Suprapubic skin (tissue), 4 donors: ENCODE measurements around the gene POLE3.

ENCODE experiments used
- CTCF ChIP-seq, 2 donors: fragments of 200-600 bp in 1 of 2; fragments of 450-650 bp in 1 of 2; sonication (generic) in 1 of 2; IDR thresholded peaks; one replicate each; pipeline ENCODE4 v1.5.1; 2016 to 2019; ENCODE audit warnings: antibody characterized with exemption in 2 of 2, mild to moderate bottlenecking in 1 of 2, moderate library complexity in 1 of 2
- EP300 ChIP-seq: sonication (generic); formaldehyde crosslinking; IDR thresholded peaks from one replicate; pipeline ENCODE4 v1.6.1; 2017; ENCODE audit warnings: antibody characterized with exemption
- POLR2A ChIP-seq, 2 donors: fragments of 450-650 bp; IDR thresholded peaks; one replicate each; pipeline ENCODE4 v1.6.1; 2017; ENCODE audit warnings: antibody characterized with exemption in 2 of 2, mild to moderate bottlenecking in 2 of 2, moderate library complexity in 2 of 2
- POLR2AphosphoS5 ChIP-seq, 3 donors: sonication (generic); formaldehyde crosslinking; IDR thresholded peaks; one replicate each; pipeline ENCODE4 v1.6.1; 2017; ENCODE audit warnings: antibody characterized with exemption in 3 of 3

- no peak for TF ChIP-seq CTCF (IDR thresholded peaks at IDR 0.05)
- no peak for TF ChIP-seq POLR2A (IDR thresholded peaks at IDR 0.05)
- no peak for TF ChIP-seq POLR2AphosphoS5 (IDR thresholded peaks at IDR 0.05)
- no peak for TF ChIP-seq EP300
Measured at GRCh38 chr9:113391917-113392316, 18.6 kb downstream of the POLE3 start.
